HG02571 (cell line): ENCODE results near the gene LCE1C.

Source experiments
- ATAC-seq: cut with Tn5 transposase; IDR thresholded peaks from one replicate; pipeline ENCODE4 v1.9.1; 2021; ENCODE audit warnings: mild to moderate bottlenecking, moderate library complexity; ENCODE audit not compliant: unreplicated experiment

LCE1C gene

DNA sequence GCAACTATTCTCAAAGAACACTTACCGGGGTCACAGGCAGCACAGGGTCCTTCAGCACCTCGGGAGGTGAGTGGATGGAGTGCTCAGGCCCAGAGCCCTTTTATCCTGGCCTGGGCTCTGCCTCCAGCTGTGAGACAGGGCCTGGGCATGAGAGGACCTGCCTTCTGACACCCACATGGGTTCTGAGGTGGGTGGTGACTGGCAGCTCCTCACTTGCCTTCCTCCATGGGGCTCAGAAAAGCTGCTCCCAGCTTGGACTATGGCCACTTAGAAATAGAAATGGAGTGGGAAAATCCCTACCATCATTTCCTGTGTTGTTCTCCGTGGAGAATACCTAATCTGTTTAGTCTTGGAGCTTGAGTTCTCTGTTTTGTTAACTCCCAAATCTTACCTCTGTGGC lies at the start of gene LCE1C:
Gene LCE1C, minus strand, starts transcription at position 76 of the 400 bp plus-strand sequence. CDS start 1,173 bp downstream, outside the sequence.
- no peak for ATAC-seq

GRCh38 chr1:152855661-152856060 lies 49.2 kb upstream of the LCE1C start:
- no peak for ATAC-seq

DNA sequence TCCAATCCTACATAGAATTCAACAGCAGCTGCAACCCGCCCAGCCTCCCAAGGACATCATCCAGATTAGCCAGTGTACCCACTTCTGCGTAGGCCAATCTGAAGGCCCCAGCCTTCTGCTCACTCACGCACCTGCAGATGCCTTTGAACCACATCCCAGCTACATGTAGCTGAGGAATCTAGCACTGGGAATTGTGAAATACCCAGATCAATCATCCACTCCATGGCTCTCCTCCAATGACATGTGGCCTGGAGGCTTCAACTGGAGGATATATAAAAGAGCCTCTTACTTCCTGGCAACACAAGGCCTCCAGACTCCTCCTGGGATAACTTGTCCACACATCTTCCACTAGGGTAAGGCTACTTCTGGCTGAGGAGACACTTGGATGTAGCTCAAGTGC lies 36.1 kb upstream of the LCE1C start, which contains the start of gene LCE6A:
Gene LCE6A, plus strand, starts transcription at position 301 of the 400 bp plus-strand sequence. CDS start 665 bp downstream, outside the sequence.
- ATAC-seq: no peak

DNA sequence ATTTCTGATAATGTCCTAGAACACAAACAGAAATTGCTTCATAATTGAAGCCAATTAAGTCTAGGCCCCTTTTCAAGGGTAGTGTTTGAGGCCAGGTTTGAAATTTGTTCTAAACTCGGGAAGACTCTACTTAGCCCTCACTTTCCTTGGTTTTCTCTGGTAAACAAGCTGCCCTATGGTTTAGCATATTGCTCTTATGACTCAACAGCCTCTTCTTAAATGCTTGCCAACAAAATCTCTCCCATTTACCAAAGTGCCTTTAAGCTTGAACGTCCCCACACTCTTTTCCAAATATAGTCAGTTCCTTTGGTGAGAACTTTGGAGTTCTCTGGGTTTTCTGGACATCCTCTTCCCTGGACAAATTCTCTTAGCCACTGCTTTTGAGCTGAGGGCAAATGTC lies 30.4 kb upstream of the LCE1C start:
- no peak for ATAC-seq

DNA sequence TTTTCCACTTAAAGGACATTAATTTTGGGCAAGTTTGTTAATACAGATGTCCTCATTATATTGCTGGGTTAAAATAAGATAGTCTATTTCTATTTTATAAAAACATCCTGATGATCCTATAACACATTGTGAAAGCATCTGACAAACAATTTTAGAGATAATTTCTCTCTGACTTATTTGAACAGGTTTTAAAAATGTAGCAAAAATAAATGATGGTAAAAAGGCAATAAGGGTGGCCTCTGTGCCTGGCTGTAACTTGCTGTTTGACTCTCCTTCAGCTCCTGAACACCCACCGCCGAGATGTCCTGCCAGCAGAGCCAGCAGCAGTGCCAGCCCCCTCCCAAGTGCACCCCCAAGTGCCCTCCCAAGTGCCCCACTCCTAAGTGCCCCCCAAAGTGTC lies 20.7 kb upstream of the LCE1C start, which contains the start of gene LCE1A:
Gene LCE1A, plus strand, starts transcription at position 301 of the 400 bp plus-strand sequence. Its CDS starts 0 bp downstream, at position 301.
- ATAC-seq: no peak

- ATAC-seq: no peak
Measured at GRCh38 chr1:152824964-152825363, 18.5 kb upstream of the LCE1C start.

GRCh38 chr1:152823294-152823693 lies 16.8 kb upstream of the LCE1C start:
- ATAC-seq: no peak

DNA sequence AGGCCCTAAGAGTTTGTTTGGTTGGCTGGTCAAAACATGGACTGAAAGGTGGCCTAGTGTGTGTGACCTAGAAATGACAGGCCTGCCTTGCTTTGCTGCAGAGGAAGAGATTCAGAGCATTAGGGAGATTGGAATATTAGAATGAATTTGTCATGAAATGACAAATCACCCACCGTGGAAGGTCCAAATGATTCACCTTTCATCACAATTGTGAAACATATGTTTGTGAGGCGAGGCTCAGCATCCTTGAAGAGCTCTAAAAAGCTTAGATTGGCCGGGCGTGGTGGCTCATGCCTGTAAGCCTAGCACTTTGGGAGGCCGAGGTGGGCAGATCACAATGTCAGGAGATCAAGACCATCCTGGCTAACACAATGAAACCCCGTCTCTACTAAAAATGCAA lies 10.9 kb upstream of the LCE1C start:
- ATAC-seq: no peak

GRCh38 chr1:152811671-152812070 lies 5.2 kb upstream of the LCE1C start, which contains the start of gene LCE1B:
Gene LCE1B, plus strand, starts transcription at chr1:152811971. Its CDS starts 476 bp downstream, at chr1:152812447.
- ATAC-seq: no peak

DNA sequence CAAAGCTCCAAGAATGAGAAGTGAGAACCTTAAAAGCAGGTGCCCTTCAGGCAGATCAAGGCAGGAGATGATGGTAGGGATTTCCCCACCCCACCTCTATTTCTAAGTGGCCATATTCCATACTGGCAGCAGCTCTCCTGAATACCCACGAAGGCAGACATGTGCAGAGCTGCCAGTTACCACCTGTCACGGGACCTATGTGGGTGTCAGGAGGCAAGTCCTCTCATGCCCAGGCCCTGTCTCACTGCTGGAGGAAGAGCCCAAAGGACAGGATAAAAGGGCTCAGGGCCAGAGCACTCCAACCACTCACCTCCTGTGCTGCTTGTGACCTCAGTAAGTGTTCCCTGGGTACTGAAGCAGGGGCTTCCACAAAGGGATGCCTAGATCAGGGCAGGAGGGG lies 4.6 kb upstream of the LCE1C start:
- no peak for ATAC-seq

DNA sequence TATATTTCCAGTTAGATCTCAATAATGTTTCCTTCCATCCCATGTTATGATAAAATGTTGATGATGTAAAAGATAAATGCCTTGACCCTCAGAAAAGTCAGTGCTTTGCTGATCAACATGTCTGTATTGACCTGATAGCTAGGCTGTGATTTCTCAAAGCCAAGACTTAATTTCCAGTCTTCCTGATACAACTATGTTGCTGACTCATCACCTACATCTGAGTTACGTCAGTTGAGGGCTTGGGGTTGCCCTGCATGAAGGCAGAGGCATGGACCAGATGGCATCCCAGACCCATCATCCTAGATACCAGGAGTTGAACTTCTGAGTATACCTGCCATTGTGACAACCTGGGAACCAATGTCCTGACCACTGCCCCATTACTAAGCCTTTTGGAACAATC lies 5.1 kb downstream of the LCE1C start:
- ATAC-seq: no peak

DNA sequence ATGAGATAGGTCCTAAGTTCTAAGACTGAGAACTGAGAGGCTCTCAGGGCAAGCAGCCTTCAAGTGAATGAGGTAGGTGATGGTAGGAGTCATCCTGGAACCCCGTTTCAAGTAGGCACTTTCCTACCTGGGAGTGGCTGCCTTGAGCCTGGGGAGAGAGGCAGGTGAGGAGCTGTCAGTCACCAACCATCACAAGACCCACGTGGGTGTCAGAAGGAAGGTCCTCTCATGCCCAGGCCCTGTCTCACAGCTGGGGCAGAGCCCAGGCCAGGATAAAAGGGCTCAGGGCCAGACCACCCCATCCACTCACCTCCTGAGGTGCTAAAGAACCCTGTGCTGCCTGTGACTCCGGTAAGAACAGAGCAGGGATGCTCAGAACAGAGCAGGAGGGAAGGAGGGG lies 10.0 kb downstream of the LCE1C start, which contains the start of gene LCE1D:
Gene LCE1D, plus strand, starts transcription at position 301 of the 400 bp plus-strand sequence. CDS start 1,074 bp downstream, outside the sequence.
- ATAC-seq: no peak

DNA sequence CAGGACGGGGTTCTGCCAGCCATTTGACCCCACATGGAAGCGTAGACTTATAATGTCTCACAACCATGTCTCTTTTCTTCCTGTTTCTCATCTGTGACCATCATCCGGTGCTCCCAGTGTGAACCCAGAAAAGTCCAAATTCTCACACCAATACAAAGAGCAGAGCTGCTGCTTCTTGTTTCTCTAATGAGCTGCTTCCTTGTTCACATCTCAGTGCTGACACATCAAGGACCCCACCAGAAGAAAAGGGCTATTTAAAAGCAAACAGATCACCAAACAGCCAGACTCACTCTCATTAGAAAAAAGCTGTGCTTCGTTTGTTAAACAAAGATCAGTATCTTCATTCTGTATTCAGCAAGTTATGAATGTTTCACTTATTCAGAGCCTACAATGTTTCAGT lies 10.8 kb downstream of the LCE1C start:
- no peak for ATAC-seq

- no peak for ATAC-seq
Measured at GRCh38 chr1:152786077-152786476, 20.4 kb downstream of the LCE1C start, which contains the start of gene LCE1E. Gene LCE1E, plus strand, starts transcription at chr1:152786257. Its CDS starts 1,043 bp downstream, at chr1:152787300.

GRCh38 chr1:152783095-152783494 lies 23.4 kb downstream of the LCE1C start:
- ATAC-seq: no peak

DNA sequence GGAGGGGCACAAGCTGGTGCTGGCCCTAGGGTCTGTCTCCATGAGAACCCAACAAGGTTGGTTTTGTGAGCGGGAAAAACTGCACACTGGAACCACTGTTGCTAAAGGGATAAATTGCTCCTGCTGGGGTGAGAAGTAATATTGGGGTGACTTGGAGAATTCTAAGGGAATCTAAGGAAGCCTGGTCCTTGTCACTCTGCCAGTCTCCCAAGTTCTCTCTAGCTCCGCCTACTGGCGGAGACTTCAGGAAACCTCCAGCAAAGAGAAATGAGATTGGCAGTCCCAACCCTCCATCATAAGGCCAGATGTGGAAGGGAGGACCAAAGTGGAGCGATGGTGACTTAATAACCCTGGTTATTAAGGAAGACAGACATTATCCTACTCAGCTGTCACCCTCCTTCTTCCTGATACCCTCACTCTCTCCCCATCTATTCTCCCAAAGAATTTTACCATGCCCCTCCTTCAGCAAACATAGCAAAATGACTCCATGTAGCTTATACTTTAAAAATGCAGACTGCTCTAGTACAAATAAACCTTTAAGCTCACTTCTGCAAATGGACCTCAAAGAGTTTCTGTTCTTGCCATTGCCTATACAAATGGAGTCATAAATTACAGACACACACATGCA lies 28.8 kb downstream of the LCE1C start:
- no peak for ATAC-seq

DNA sequence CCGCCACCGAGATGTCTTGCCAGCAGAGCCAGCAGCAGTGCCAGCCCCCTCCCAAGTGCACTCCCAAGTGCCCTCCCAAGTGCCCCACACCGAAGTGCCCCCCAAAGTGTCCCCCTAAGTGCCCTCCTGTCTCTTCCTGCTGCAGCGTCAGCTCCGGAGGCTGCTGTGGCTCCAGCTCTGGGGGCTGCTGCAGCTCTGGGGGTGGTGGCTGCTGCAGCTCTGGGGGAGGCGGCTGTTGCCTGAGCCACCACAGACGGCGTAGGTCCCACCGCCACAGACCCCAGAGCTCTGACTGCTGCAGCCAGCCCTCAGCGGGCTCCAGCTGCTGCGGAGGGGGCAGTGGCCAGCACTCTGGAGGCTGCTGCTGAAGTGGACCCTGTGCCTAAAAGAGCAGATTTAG lies 30.1 kb downstream of the LCE1C start:
- ATAC-seq: no peak

GRCh38 chr1:152774875-152775274 lies 31.6 kb downstream of the LCE1C start, which contains the start of gene LCE1F:
Gene LCE1F, plus strand, starts transcription at chr1:152775140. Its CDS starts 1,232 bp downstream, at chr1:152776372.
- no peak for ATAC-seq

DNA sequence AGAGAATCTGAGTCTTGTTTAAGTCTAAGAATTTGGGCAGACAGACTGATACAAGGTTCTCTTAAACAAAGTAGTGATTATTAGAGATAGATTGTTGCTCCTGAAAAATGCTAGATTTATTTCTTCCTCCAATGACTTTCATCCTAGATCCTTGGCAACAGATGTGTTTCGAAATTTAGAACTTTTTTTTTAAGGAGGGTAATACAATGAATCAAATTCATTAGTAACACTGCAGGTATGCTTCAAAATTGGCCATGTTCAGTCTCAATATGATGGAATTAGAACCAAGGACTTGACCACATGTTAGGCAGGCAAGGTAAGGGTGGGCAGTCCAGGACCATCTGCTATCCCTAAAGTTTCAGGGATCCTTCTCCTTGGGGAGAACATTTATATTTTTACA lies 36.0 kb downstream of the LCE1C start:
- ATAC-seq: no peak

- no peak for ATAC-seq
Measured at GRCh38 chr1:152768847-152769533, 37.5 kb downstream of the LCE1C start.

- ATAC-seq: no peak
Measured at GRCh38 chr1:152761609-152762213, 44.7 kb downstream of the LCE1C start.
